Activated B cell treated with CpG ODN at 0.5 μM for 24 hours (primary cell): Measurements from ENCODE around the gene ABI3. TPM values are rescaled to one million over a fixed set of nuclear protein-coding genes. Genes with fewer than 3 reads are reported as not detected.

Experiments
- ATAC-seq: fragments of 200-7000 bp; cut with Tn5 transposase; one replicate; pipeline ENCODE4 v1.10.0; 2021; ENCODE audit warnings: low read depth, mild to moderate bottlenecking, moderate library complexity
- CTCF ChIA-PET: fragments of 350-600 bp; sonication (Branson Sonifier 250); formaldehyde crosslinking; loops from one replicate; lab custom pipeline; 2021; ENCODE audit warnings: antibody characterized with exemption; lab: Charles Lee
- POLR2A ChIA-PET: fragments of 350-600 bp; sonication (Branson Sonifier 250); formaldehyde crosslinking; loops from one replicate; lab custom pipeline; 2021; ENCODE audit warnings: antibody characterized with exemption; lab: Charles Lee
- DNase-seq: peaks from one replicate; pipeline ENCODE4 v3.0.0; 2022
- H3K27ac Mint-ChIP-seq: one replicate; pipeline ENCODE4 v1.8.0; 2020; ENCODE audit warnings: mixed read lengths
- H3K27me3 Mint-ChIP-seq: one replicate; pipeline ENCODE4 v1.8.0; 2021; ENCODE audit warnings: mixed read lengths
- H3K36me3 Mint-ChIP-seq: one replicate; pipeline ENCODE4 v1.8.0; 2021; ENCODE audit warnings: low read depth, mixed read lengths
- H3K4me1 Mint-ChIP-seq: one replicate; pipeline ENCODE4 v1.8.0; 2021; ENCODE audit warnings: mixed read lengths
- H3K4me3 Mint-ChIP-seq: one replicate; pipeline ENCODE4 v1.8.0; 2020; ENCODE audit warnings: mild to moderate bottlenecking, mixed read lengths
- H3K9me3 Mint-ChIP-seq: one replicate; pipeline ENCODE4 v1.8.0; 2020; ENCODE audit warnings: mixed read lengths
- CTCF ChIP-seq: fragments of 200-600 bp; IDR thresholded peaks from one replicate; pipeline ENCODE4 v1.8.0; 2022; ENCODE audit warnings: antibody characterized with exemption, mild to moderate bottlenecking
- intact Hi-C: fragments of 100-400 bp; cut with micrococcal nuclease; formaldehyde crosslinking; loops from one replicate; pipeline ENCODE4 v1.15.1; 2024
- total RNA-seq: library from RNA; stranded (reverse); gene quantifications from 2 replicates; pipeline ENCODE4 v1.2.3, GENCODE V29; 2022

ABI3 gene
- total RNA-seq, 1 donor from 2014 or later: 9.7 TPM

- no peak for ATAC-seq
- ChIA-PET POLR2A (no interaction called here), CTCF (no interaction called here)
- no peaks in the 10 kb centered on the region for H3K4me1 Mint-ChIP-seq
- no peaks in the 10 kb centered on the region for H3K9me3 Mint-ChIP-seq
- no peaks in the 10 kb centered on the region for H3K36me3 Mint-ChIP-seq
- TF ChIP-seq CTCF: no peak
- peaks cover 3% of the 10 kb centered on the region for H3K27me3 Mint-ChIP-seq
- no peak overlapping the region for H3K4me3 Mint-ChIP-seq
- no peak for DNase-seq
- intact Hi-C loops: no loop called here
- no peak overlapping the region for H3K27ac Mint-ChIP-seq
These were observed 57.4 kb downstream of the ABI3 start for GRCh38 chr17:49267912-49268311.

GRCh38 chr17:49269356-49269755 lies 58.8 kb downstream of the ABI3 start:
- no peaks in the 10 kb centered on the region for H3K4me1 Mint-ChIP-seq
- H3K4me3 Mint-ChIP-seq: no peak overlapping the region
- ChIA-PET POLR2A (no interaction called here), CTCF (no interaction called here)
- TF ChIP-seq CTCF: no peak
- H3K9me3 Mint-ChIP-seq: no peaks in the 10 kb centered on the region
- ATAC-seq (no peak), DNase-seq (no peak)
- no peak overlapping the region for H3K27ac Mint-ChIP-seq
- H3K36me3 Mint-ChIP-seq: no peaks in the 10 kb centered on the region
- peaks cover 3% of the 10 kb centered on the region for H3K27me3 Mint-ChIP-seq
- intact Hi-C loops: no loop called here

Other genes starting within 250 kb of the ABI3 start
- gene GIP, start 242.1 kb upstream of the ABI3 start, total RNA-seq: not detected in 2 replicates
- 0.10 and 0.40 TPM in 2 replicates for gene IGF2BP1, start 213.3 kb upstream of the ABI3 start, total RNA-seq
- 0.05 and 0.09 TPM in 2 replicates for gene B4GALNT2, start 77.9 kb upstream of the ABI3 start, total RNA-seq
- 8.1 and 9.8 TPM in 2 replicates for gene GNGT2, start 133 bp upstream of the ABI3 start, total RNA-seq
- 0.59 TPM in 1 of 2 replicates, not detected in the other for gene PHOSPHO1, start 20.1 kb downstream of the ABI3 start, total RNA-seq
- gene ZNF652, start 151.5 kb downstream of the ABI3 start, total RNA-seq: 37.1 and 40.6 TPM in 2 replicates
- 184 and 214 TPM in 2 replicates for gene PHB1, start 204.2 kb downstream of the ABI3 start, total RNA-seq